HepG2 (cell line): ENCODE data around the gene TIMM44. TPM values are rescaled to one million over a fixed set of nuclear protein-coding genes. Genes with fewer than 3 reads are reported as not detected.

ENCODE experiments used
- AHDC1 ChIP-seq: sonication (generic); formaldehyde crosslinking; IDR thresholded peaks from 2 replicates; pipeline ENCODE4 v1.5.1; 2020; ENCODE audit warnings: mild to moderate bottlenecking, missing genetic modification reagents, borderline replicate concordance
- DDIT3 ChIP-seq: sonication (generic); formaldehyde crosslinking; IDR thresholded peaks from 2 replicates; pipeline ENCODE4 v1.4.0; 2020; ENCODE audit warnings: mild to moderate bottlenecking, missing genetic modification reagents
- ELF3 ChIP-seq: IDR thresholded peaks from 2 replicates; pipeline ENCODE4 v1.6.1; 2016; ENCODE audit warnings: missing genetic modification reagents, missing compliant biosample characterization
- HDAC2 ChIP-seq: sonication (generic); formaldehyde crosslinking; IDR thresholded peaks from 2 replicates; pipeline ENCODE4 v1.4.0; 2020; ENCODE audit warnings: missing genetic modification reagents
- HIC2 ChIP-seq: sonication (generic); formaldehyde crosslinking; IDR thresholded peaks from 2 replicates; pipeline ENCODE4 v1.9.0; 2022; ENCODE audit warnings: low read depth, missing genetic modification reagents
- HMG20A ChIP-seq: IDR thresholded peaks from 2 replicates; pipeline ENCODE4 v1.6.1; 2016; ENCODE audit warnings: borderline replicate concordance
- NONO ChIP-seq, 2 experiments: fragments of 450-650 bp in 1 of 2; sonication (generic) in 1 of 2; formaldehyde crosslinking in 1 of 2; IDR thresholded peaks in 1 of 2; conservative IDR thresholded peaks in 1 of 2; 2 replicates each; pipeline versions ENCODE4 v1.6.1 to v1.8.0; 2017 to 2022; ENCODE audit warnings: mild to moderate bottlenecking in 1 of 2, missing genetic modification reagents in 1 of 2, moderate library complexity in 1 of 2
- PHF20 ChIP-seq: sonication (generic); formaldehyde crosslinking; IDR thresholded peaks from 2 replicates; pipeline ENCODE4 v1.5.0; 2020; ENCODE audit warnings: mild to moderate bottlenecking, missing genetic modification reagents
- RARA ChIP-seq: IDR thresholded peaks from 2 replicates; pipeline ENCODE4 v1.6.1; 2016; ENCODE audit warnings: missing genetic modification reagents, missing compliant biosample characterization
- RNF219 ChIP-seq: sonication (generic); formaldehyde crosslinking; IDR thresholded peaks from 2 replicates; pipeline ENCODE4 v1.5.0; 2020; ENCODE audit warnings: mild to moderate bottlenecking, missing genetic modification reagents
- SOX5 ChIP-seq: IDR thresholded peaks from 2 replicates; pipeline ENCODE4 v1.6.1; 2016; ENCODE audit warnings: borderline replicate concordance
- USF2 ChIP-seq, 2 experiments: sonication (generic) in 1 of 2; formaldehyde crosslinking in 1 of 2; IDR thresholded peaks; 2 replicates each; pipeline versions ENCODE4 v1.5.1 to v1.6.1; 2011 to 2020; ENCODE audit warnings: borderline replicate concordance in 1 of 2, low read depth in 1 of 2, low read length in 1 of 2, mild to moderate bottlenecking in 1 of 2, missing genetic modification reagents in 1 of 2, moderate library complexity in 1 of 2
- ZKSCAN8 ChIP-seq: IDR thresholded peaks from 2 replicates; pipeline ENCODE4 v1.6.1; 2016; ENCODE audit warnings: borderline replicate concordance, missing genetic modification reagents, missing compliant biosample characterization
- ZNF33A ChIP-seq: sonication (generic); formaldehyde crosslinking; IDR thresholded peaks from 2 replicates; pipeline ENCODE4 v1.5.1; 2020; ENCODE audit warnings: missing genetic modification reagents, mild to moderate bottlenecking, moderate library complexity, borderline replicate concordance
- ZNF614 ChIP-seq: IDR thresholded peaks from 2 replicates; pipeline ENCODE4 v1.6.1; 2018; ENCODE audit warnings: missing biosample characterization, missing genetic modification reagents, inconsistent platforms, borderline replicate concordance
- polyA plus RNA-seq, 8 experiments: library from polyadenylated mRNA; depleted of rRNA in 3 of 8; stranded (reverse) in 7 of 8; unstranded in 1 of 8; fragments of >200 nt; fragmentation: Illumina TruSeq in 4 of 8; extraction: Trizol in 4 of 8; gene quantifications; 2 replicates each; pipeline versions ENCODE4 v1.2.1 to v1.2.3, GENCODE V29; 2011 to 2016; ENCODE audit warnings: low read depth in 4 of 8, missing spikeins in 1 of 8, mixed read lengths in 1 of 8; ENCODE audit not compliant: insufficient read depth in 1 of 8
- total RNA-seq, 5 experiments: library from RNA; depleted of rRNA; stranded (reverse); fragments of >200 nt; fragmentation: Illumina TruSeq; extraction: Trizol; gene quantifications; 2 replicates each; pipeline ENCODE4 v1.2.3, GENCODE V29; 2016; ENCODE audit warnings: low read depth in 1 of 5

Gene TIMM44
- total and polyA plus RNA-seq, 2 of the 13 experiments (the other 11 are each of a cell fraction or from before 2014, with no cell fraction given): 42.9 to 72.6 TPM

- TF ChIP-seq AHDC1 (CRISPR knock-in tag) (no peak), ZKSCAN8 (no peak), ZNF614 (CRISPR knock-in tag) (peak; percentile 33; the same call in 1 of the 2 replicates), NONO (IDR thresholded peaks at IDR 0.05) (no peak), NONO (CRISPR knock-in tag; conservative IDR thresholded peaks at IDR 0.05) (peak; percentile 78; the same call in 1 of the 2 replicates), DDIT3 (no peak), HDAC2 (CRISPR knock-in tag) (peak; percentile 35), ELF3 (CRISPR knock-in tag) (no peak), PHF20 (CRISPR knock-in tag) (no peak), ZNF33A (CRISPR knock-in tag) (no peak), RNF219 (CRISPR knock-in tag) (no peak), HIC2 (no peak), HMG20A (CRISPR knock-in tag) (no peak), SOX5 (CRISPR knock-in tag) (no peak), RARA (peak; percentile 63), USF2 (IDR thresholded peaks at IDR 0.05; ENCODE audit: low read depth, low read length) (no peak), USF2 (CRISPR knock-in tag; IDR thresholded peaks at IDR 0.05; ENCODE audit: borderline replicate concordance) (no peak)
Observed at GRCh38 chr19:7918615-7919421, 24.6 kb downstream of the TIMM44 start (continued).
